Mucosa of descending colon (tissue), 3 donors: ENCODE results near the gene BPHL. TPM values are rescaled to one million over a fixed set of nuclear protein-coding genes. Genes with fewer than 3 reads are reported as not detected.
A peak's percentile ranks its signal among the peaks of the same experiment; 100 is the strongest.
"Not testable (repeated sequence)": the region's sequence is repeated elsewhere in the genome, so short reads cannot be mapped to it uniquely, and the experiment has no call there.

Source experiments
- ATAC-seq: fragments of 200-7000 bp; cut with Tn5 transposase; one replicate; pipeline ENCODE4 v1.9.1; 2020; ENCODE audit warnings: mild to moderate bottlenecking, moderate library complexity
- DNase-seq, 3 donors: peaks; one replicate each; pipeline ENCODE4 v3.0.0-alpha.2; 2020
- H3K36me3 ChIP-seq: fragments of 200-600 bp; one replicate; pipeline ENCODE4 v1.8.0; 2021; ENCODE audit warnings: low read depth, mild to moderate bottlenecking
- H3K4me1 ChIP-seq: fragments of 200-600 bp; one replicate; pipeline ENCODE4 v1.8.0; 2021; ENCODE audit warnings: low read depth, mild to moderate bottlenecking
- H3K4me3 ChIP-seq: fragments of 200-600 bp; one replicate; pipeline ENCODE4 v1.8.0; 2021; ENCODE audit warnings: mild to moderate bottlenecking
- H3K9me3 ChIP-seq: fragments of 200-600 bp; one replicate; pipeline ENCODE4 v1.8.0; 2021; ENCODE audit warnings: mild to moderate bottlenecking
- intact Hi-C, 2 donors: fragments of 100-400 bp; cut with DNase I in 1 of 2; cut with micrococcal nuclease in 1 of 2; formaldehyde crosslinking; loops; one replicate each; pipeline versions ENCODE4 v1.11.0 to v1.11.1; 2022; cut with DNase I, micrococcal nuclease
- total RNA-seq, 3 donors: library from RNA; stranded (reverse); fragmentation: NEBNext Ultra II Directional in 2 of 3; extraction: Animal tissue kit (Norgen Biotek cat#: 25700) in 2 of 3; gene quantifications; one replicate each; pipeline versions ENCODE4 v1.2.1 to v1.2.4, GENCODE V29; 2021 to 2023
- TF ChIP-seq, protein P1 (sequence below): fragments of 200-600 bp; IDR thresholded peaks from one replicate; pipeline ENCODE4 v1.8.0; 2022; ENCODE audit warnings: antibody characterized with exemption, mild to moderate bottlenecking
- donor health status: DM: no; HTN: no; CAD: no; lungs with moderate emphysema.
- donor health status: DM: no; HTN: no; CAD: no.
- donor health status: DM: no; HTN: yes; CAD: no.

BPHL gene
- total RNA-seq, 3 donors from 2014 or later, result 17.6 to 30.7 (median 30.0) TPM

DNA sequence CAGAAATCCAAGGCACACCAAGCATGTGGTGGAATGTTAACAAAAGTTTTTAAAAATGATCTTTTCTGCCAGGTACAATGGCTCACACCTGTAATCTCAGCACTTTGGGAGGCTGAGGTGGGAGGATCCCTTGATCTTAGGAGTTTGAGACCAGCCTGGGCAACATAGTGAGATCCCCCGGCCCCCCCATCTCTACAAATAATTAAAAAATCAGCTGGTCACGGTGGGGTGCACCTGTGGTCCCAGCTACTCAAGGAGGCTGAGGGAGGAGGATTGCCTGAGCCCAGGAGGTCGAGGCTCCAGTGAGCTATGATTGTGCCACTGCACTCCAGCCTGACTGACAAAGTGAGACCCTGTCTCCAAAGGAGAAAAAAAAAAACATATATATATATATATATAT lies 42.2 kb upstream of the BPHL start:
- intact Hi-C loops, result no loop called here
- Histone ChIP-seq H3K36me3 (peaks cover 10% of the 10 kb centered on the region), H3K9me3 (no peaks in the 10 kb centered on the region), H3K4me3 (no peak overlapping the region), H3K4me1 (peaks cover 20% of the 10 kb centered on the region)
- DNase-seq (no peak), ATAC-seq (no peak)
- TF ChIP-seq, protein P1, sequence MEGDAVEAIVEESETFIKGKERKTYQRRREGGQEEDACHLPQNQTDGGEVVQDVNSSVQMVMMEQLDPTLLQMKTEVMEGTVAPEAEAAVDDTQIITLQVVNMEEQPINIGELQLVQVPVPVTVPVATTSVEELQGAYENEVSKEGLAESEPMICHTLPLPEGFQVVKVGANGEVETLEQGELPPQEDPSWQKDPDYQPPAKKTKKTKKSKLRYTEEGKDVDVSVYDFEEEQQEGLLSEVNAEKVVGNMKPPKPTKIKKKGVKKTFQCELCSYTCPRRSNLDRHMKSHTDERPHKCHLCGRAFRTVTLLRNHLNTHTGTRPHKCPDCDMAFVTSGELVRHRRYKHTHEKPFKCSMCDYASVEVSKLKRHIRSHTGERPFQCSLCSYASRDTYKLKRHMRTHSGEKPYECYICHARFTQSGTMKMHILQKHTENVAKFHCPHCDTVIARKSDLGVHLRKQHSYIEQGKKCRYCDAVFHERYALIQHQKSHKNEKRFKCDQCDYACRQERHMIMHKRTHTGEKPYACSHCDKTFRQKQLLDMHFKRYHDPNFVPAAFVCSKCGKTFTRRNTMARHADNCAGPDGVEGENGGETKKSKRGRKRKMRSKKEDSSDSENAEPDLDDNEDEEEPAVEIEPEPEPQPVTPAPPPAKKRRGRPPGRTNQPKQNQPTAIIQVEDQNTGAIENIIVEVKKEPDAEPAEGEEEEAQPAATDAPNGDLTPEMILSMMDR, result no peak

DNA sequence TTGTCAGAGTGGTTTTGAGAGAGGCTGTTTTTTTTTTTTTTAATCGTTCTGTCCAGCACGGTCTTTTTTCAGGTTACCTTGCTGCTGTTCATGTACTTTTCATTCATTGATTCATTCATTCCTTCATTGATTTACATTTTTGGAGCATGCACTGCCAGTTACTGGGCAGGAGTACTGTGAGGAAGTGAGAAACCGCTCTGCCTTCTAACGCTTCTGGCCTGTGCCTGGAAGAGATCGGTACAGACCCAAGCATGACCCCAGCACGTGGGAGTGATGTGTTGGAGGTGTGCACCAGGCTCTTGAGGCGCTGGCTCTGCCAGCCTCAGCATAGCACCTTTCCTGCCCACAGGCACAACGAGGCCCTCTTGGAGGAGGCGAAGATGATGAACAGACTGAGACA lies 41.1 kb upstream of the BPHL start:
- Histone ChIP-seq H3K9me3 (no peaks in the 10 kb centered on the region), H3K36me3 (peaks cover 10% of the 10 kb centered on the region), H3K4me3 (no peak overlapping the region), H3K4me1 (peaks cover 20% of the 10 kb centered on the region)
- ATAC-seq, result no peak
- no peak for DNase-seq
- TF ChIP-seq, protein P1, result no peak
- intact Hi-C loops, result no loop called here

- H3K9me3 ChIP-seq, ATAC-seq: not testable (repeated sequence)
These were observed 39.6 kb upstream of the BPHL start for GRCh38 chr6:3078952-3079351.

DNA sequence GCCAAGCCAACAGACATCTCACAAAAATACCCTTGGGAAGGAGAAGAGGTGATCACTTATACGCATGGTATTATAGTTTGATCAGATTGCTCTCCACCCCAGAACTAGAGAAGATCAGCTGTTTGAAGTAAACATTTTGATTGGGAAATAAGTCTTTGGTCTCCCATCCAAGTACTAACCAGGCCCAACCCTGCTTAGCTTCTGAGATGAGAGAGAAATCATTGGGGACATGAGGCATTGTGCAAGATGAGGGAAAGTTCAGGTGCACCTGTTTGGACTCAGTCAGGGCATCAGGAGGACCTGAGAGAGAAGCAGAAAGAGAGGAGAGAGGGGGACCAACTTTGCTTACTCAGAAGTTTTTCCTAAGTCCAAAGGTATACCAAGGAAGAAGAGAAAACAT lies 38.8 kb upstream of the BPHL start:
- H3K4me1 ChIP-seq, result peaks cover 12% of the 10 kb centered on the region
- DNase-seq, result no peak
- peaks cover 10% of the 10 kb centered on the region for H3K36me3 ChIP-seq
- TF ChIP-seq, protein P1, result no peak
- no peak for ATAC-seq
- intact Hi-C loops, result no loop called here
- H3K4me3 ChIP-seq, result no peak overlapping the region
- H3K9me3 ChIP-seq, result no peaks in the 10 kb centered on the region

More at GRCh38 chr6:3078952-3079351, 39.6 kb upstream of the BPHL start:
- DNase-seq, H3K4me3 ChIP-seq, intact Hi-C loops: not testable (repeated sequence)
- H3K36me3 ChIP-seq, result peaks cover 10% of the 10 kb centered on the region
- H3K4me1 ChIP-seq, result peaks cover 17% of the 10 kb centered on the region

DNA sequence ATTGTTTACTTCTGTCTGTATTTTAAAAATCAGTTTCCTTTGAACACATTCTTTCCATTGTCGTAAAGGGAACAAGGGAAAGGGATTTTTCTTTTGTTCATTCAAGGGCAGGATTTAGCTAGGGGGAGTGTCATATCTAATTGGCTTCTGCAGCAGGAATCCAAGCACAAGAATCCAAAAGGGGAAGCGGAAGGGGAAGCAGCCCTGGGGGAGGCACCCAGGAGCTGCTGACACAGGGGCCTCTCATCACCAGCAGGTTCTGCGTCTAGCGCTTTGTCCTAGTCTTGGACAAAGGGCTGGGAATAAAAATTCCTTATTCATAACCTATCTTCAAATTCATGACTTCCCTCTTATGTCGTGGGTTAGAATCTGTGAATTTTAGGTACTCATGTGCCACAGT lies 36.6 kb upstream of the BPHL start:
- H3K9me3 ChIP-seq, result no peaks in the 10 kb centered on the region
- intact Hi-C loops, result no loop called here
- no peak overlapping the region for H3K4me3 ChIP-seq
- no peaks in the 10 kb centered on the region for H3K4me1 ChIP-seq
- no peak for DNase-seq
- TF ChIP-seq, protein P1, result no peak
- ATAC-seq, result peak; percentile 15
- H3K36me3 ChIP-seq, result peaks cover 8% of the 10 kb centered on the region

DNA sequence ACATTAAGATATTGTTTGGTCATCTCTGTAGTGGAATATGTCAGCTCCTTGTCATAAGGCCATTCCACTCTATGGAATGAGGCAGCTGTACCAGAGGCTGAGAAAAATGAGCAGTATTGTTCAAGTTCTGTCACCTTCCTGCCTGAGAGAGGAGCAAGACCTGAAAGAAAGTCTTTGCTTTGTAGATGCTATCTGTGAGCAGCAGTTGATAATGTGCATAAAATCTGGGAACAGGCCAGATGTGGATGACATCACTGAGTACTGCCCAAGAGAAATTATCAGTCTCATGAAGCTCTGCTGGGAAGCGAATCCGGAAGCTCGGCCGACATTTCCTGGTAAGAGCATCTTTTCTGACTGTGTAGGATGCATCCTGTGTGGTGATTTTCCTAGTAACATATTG lies 33.4 kb upstream of the BPHL start:
- TF ChIP-seq, protein P1, result no peak
- no peaks in the 10 kb centered on the region for H3K9me3 ChIP-seq
- H3K4me3 ChIP-seq, result no peak overlapping the region
- intact Hi-C loops, result no loop called here
- H3K4me1 ChIP-seq, result no peaks in the 10 kb centered on the region
- DNase-seq (no peak), ATAC-seq (no peak)
- H3K36me3 ChIP-seq, result peaks cover 4% of the 10 kb centered on the region
